CD4-positive, alpha-beta memory T cell (primary cell): ENCODE measurements around the gene AIG1. TPM values are rescaled to one million over a fixed set of nuclear protein-coding genes. Genes with fewer than 3 reads are reported as not detected.

Source experiments
- CTCF ChIA-PET: fragments of 350-600 bp; sonication (Branson Sonifier 250); formaldehyde crosslinking; loops from one replicate; lab custom pipeline; 2021; ENCODE audit warnings: inconsistent platforms; ENCODE audit not compliant: partially characterized antibody; lab: Charles Lee
- POLR2A ChIA-PET: fragments of 350-600 bp; sonication (Branson Sonifier 250); formaldehyde crosslinking; loops from one replicate; lab custom pipeline; 2021; ENCODE audit not compliant: partially characterized antibody; lab: Charles Lee
- DNase-seq, 5 donors: peaks; one replicate each; pipeline versions ENCODE4 v3.0.0 to v3.0.0-alpha.2; 2020 to 2022; ENCODE audit warnings: mixed read lengths in 1 of 5
- H3K27ac ChIP-seq: one replicate; pipeline ENCODE4 v1.7.0; 2013; ENCODE audit warnings: low read depth, low read length
- H3K27me3 ChIP-seq: 2 replicates; pipeline ENCODE4 v1.7.0; 2013; ENCODE audit warnings: mild to moderate bottlenecking, low read length, moderate library complexity; ENCODE audit not compliant: insufficient read depth
- H3K36me3 ChIP-seq: 2 replicates; pipeline ENCODE4 v1.7.0; 2013; ENCODE audit warnings: mild to moderate bottlenecking, low read length, moderate library complexity; ENCODE audit not compliant: insufficient read depth
- H3K4me1 ChIP-seq: 2 replicates; pipeline ENCODE4 v1.7.0; 2013; ENCODE audit warnings: mild to moderate bottlenecking, low read length, moderate library complexity; ENCODE audit not compliant: insufficient read depth
- H3K4me3 ChIP-seq, 2 donors: one replicate each; pipeline ENCODE4 v1.7.0; 2013; ENCODE audit warnings: low read length in 2 of 2, mild to moderate bottlenecking in 1 of 2
- H3K9me3 ChIP-seq, 2 donors: one replicate each; pipeline ENCODE4 v1.7.0; 2013; ENCODE audit warnings: low read length in 2 of 2, control low read depth in 1 of 2; ENCODE audit not compliant: control insufficient read depth in 1 of 2
- H3K27ac Mint-ChIP-seq, 7 donors: one replicate each; pipeline ENCODE4 v1.8.0; 2020 to 2021; ENCODE audit warnings: mixed read lengths in 7 of 7, mild to moderate bottlenecking in 6 of 7, inconsistent platforms in 3 of 7, moderate library complexity in 3 of 7
- H3K27me3 Mint-ChIP-seq, 2 donors: one replicate each; pipeline ENCODE4 v1.8.0; 2020 to 2021; ENCODE audit warnings: mixed read lengths in 2 of 2
- H3K36me3 Mint-ChIP-seq, 2 donors: one replicate each; pipeline ENCODE4 v1.8.0; 2020 to 2021; ENCODE audit warnings: mixed read lengths in 2 of 2, inconsistent platforms in 1 of 2, mild to moderate bottlenecking in 1 of 2
- H3K4me1 Mint-ChIP-seq, 4 donors: one replicate each; pipeline ENCODE4 v1.8.0; 2020 to 2021; ENCODE audit warnings: mixed read lengths in 4 of 4, mild to moderate bottlenecking in 1 of 4
- H3K4me3 Mint-ChIP-seq, 8 donors: one replicate each; pipeline ENCODE4 v1.8.0; 2020 to 2021; ENCODE audit warnings: mixed read lengths in 8 of 8, mild to moderate bottlenecking in 7 of 8, moderate library complexity in 6 of 8, inconsistent platforms in 3 of 8
- H3K9me3 Mint-ChIP-seq, 8 donors: one replicate each; pipeline ENCODE4 v1.8.0; 2020 to 2021; ENCODE audit warnings: mixed read lengths in 8 of 8, mild to moderate bottlenecking in 5 of 8, inconsistent platforms in 3 of 8, moderate library complexity in 1 of 8
- intact Hi-C: fragments of 100-400 bp; cut with micrococcal nuclease; formaldehyde crosslinking; loops from one replicate; pipeline ENCODE4 v1.15.1; 2023
- polyA plus RNA-seq, 2 donors: library from polyadenylated mRNA; unstranded; fragments of 300-500 nt; fragmentation: Illumina TruSeq; gene quantifications; one replicate each; pipeline ENCODE4 v1.2.3, GENCODE V29; 2021
- total RNA-seq, 2 experiments: library from RNA; stranded (reverse); gene quantifications; one replicate each; pipeline ENCODE4 v1.2.3, GENCODE V29; 2021

AIG1 gene
- total and polyA plus RNA-seq, 4 experiments from 2014 or later = 9.6 to 21.5 (median 15.3) TPM

DNA sequence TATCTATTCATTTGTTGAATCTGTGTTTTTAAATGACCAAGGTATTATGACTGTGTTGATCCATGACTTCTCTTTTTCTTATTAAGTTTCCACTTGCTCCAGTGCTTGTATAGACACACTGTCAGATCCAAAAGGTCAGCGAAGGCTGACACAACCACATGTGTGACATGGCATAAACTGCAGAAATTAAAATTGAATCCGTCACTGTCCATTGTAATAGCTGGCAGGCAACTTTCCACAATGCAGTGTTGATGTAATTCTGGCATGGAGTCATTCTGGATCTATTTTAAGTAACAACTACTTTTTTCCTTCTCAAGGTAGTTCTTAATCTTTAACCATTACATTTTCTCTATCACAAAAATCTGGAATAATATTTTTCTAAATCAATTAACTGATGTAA is 145.3 kb downstream of the AIG1 start:
- intact Hi-C loops = no loop called here
- H3K4me3 Mint-ChIP-seq = no peak overlapping the region
- no peak overlapping the region for H3K27ac Mint-ChIP-seq
- H3K9me3 ChIP-seq = no peaks in the 10 kb centered on the region
- no peaks in the 10 kb centered on the region for H3K4me1 Mint-ChIP-seq
- H3K27me3 Mint-ChIP-seq = no peaks in the 10 kb centered on the region
- POLR2A ChIA-PET = no interaction called here
- peaks cover 0 to 11% (median 4%) of the 10 kb centered on the region in 8 donors for H3K9me3 Mint-ChIP-seq
- no peaks in the 10 kb centered on the region for H3K27me3 ChIP-seq
- CTCF ChIA-PET = no interaction called here
- H3K36me3 ChIP-seq = no peaks in the 10 kb centered on the region
- H3K4me1 ChIP-seq = no peaks in the 10 kb centered on the region
- H3K27ac ChIP-seq = no peak overlapping the region
- peaks cover 0 to 30% of the 10 kb centered on the region in 2 donors for H3K36me3 Mint-ChIP-seq
- DNase-seq = no peak
- H3K4me3 ChIP-seq = no peak overlapping the region

DNA sequence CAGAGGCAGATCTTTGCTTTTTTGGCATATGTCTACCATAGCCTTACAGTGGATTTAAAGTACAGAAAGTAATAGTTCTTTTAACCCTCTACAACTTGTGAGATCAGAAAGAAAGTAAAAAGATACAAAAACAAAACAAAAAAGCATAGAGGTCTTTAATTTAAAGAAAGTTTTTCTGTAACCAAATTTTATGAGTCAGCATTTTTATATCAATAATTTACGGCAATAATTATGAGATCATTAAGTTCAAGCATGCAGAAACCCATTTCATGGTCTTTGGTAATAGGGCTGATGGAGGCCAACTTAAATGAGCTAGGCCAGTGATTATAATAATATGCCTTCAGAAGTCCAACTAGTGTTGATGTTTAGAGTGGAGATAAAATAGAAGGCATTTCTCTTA is 145.9 kb downstream of the AIG1 start:
- H3K4me1 Mint-ChIP-seq = no peaks in the 10 kb centered on the region
- Histone ChIP-seq H3K27ac (no peak overlapping the region), H3K4me1 (no peaks in the 10 kb centered on the region), H3K27me3 (no peaks in the 10 kb centered on the region), H3K4me3 (no peak overlapping the region), H3K9me3 (no peaks in the 10 kb centered on the region), H3K36me3 (no peaks in the 10 kb centered on the region)
- intact Hi-C loops = no loop called here
- no peak overlapping the region for H3K27ac Mint-ChIP-seq
- H3K27me3 Mint-ChIP-seq = no peaks in the 10 kb centered on the region
- no peak for DNase-seq
- H3K9me3 Mint-ChIP-seq = peaks cover 0 to 11% (median 4%) of the 10 kb centered on the region in 8 donors
- ChIA-PET CTCF (no interaction called here), POLR2A (no interaction called here)
- peaks cover 0 to 30% of the 10 kb centered on the region in 2 donors for H3K36me3 Mint-ChIP-seq
- H3K4me3 Mint-ChIP-seq = no peak overlapping the region

- H3K27ac ChIP-seq = no peak overlapping the region
- no peaks in the 10 kb centered on the region for H3K4me1 ChIP-seq
- H3K4me3 Mint-ChIP-seq = no peak overlapping the region
- no peak overlapping the region for H3K27ac Mint-ChIP-seq
- DNase-seq = no peak
- POLR2A ChIA-PET = no interaction called here
- no peaks in the 10 kb centered on the region for H3K27me3 Mint-ChIP-seq
- peaks cover 0 to 3% (median 0%) of the 10 kb centered on the region in 4 donors for H3K4me1 Mint-ChIP-seq
- no peaks in the 10 kb centered on the region for H3K9me3 ChIP-seq
- peaks cover 0 to 7% (median 0%) of the 10 kb centered on the region in 8 donors for H3K9me3 Mint-ChIP-seq
- H3K4me3 ChIP-seq = no peak overlapping the region
- intact Hi-C loops = no loop called here
- H3K36me3 ChIP-seq = no peaks in the 10 kb centered on the region
- no peaks in the 10 kb centered on the region for H3K27me3 ChIP-seq
- H3K36me3 Mint-ChIP-seq = peaks cover 0 to 13% of the 10 kb centered on the region in 2 donors
- CTCF ChIA-PET = no interaction called here
Observed at GRCh38 chr6:143210420-143210819, 149.7 kb downstream of the AIG1 start.

- POLR2A ChIA-PET = no interaction called here
Observed at GRCh38 chr6:143213859-143214376, 153.2 kb downstream of the AIG1 start.

DNA sequence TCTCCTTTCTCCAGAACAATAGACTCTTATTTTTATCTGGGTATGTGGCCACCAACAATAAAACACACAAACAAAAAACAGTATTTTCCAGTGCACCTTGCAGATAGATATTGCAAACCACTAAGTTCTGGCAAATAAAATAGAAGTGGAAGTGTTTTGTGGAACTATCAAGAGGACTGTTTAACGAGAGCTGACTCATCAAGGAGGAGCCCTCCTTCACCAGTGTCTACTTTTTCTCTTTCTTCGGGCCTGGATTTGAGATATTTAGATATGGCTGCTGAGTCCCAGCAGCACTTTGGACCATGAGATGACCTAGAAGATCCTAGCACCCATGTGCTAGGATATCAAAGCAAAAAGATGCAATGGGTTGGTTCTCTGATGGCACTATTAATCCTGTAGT is 154.7 kb downstream of the AIG1 start:
- Histone ChIP-seq H3K9me3 (no peaks in the 10 kb centered on the region), H3K27me3 (no peaks in the 10 kb centered on the region), H3K27ac (no peak overlapping the region), H3K4me3 (no peak overlapping the region), H3K36me3 (no peaks in the 10 kb centered on the region), H3K4me1 (no peaks in the 10 kb centered on the region)
- intact Hi-C loops = no loop called here
- Mint-ChIP-seq H3K4me1 (peaks cover 0 to 3% (median 0%) of the 10 kb centered on the region in 4 donors), H3K36me3 (peaks cover 0 to 12% of the 10 kb centered on the region in 2 donors), H3K4me3 (no peak overlapping the region), H3K27me3 (no peaks in the 10 kb centered on the region), H3K9me3 (peaks cover 0 to under 1% (median 0%) of the 10 kb centered on the region in 8 donors), H3K27ac (no peak overlapping the region)
- no peak for DNase-seq
- CTCF ChIA-PET = no interaction called here
- POLR2A ChIA-PET = no interaction called here

More at GRCh38 chr6:143213859-143214376, 153.2 kb downstream of the AIG1 start:
- CTCF ChIA-PET = interaction anchor here (0.6 kb wide), 1 partner anchor 7 kb away, joined by 4 read pairs; no protein-coding TSS in a partner anchor
- H3K27ac Mint-ChIP-seq = no peak overlapping the region
- H3K9me3 Mint-ChIP-seq = peaks cover 0 to 7% (median 0%) of the 10 kb centered on the region in 8 donors
- Histone ChIP-seq H3K9me3 (no peaks in the 10 kb centered on the region), H3K27ac (no peak overlapping the region), H3K4me3 (no peak overlapping the region), H3K4me1 (no peaks in the 10 kb centered on the region), H3K36me3 (no peaks in the 10 kb centered on the region), H3K27me3 (no peaks in the 10 kb centered on the region)
- H3K4me3 Mint-ChIP-seq = no peak overlapping the region
- intact Hi-C loops = no loop called here
- peaks cover 0 to 3% (median 0%) of the 10 kb centered on the region in 4 donors for H3K4me1 Mint-ChIP-seq
- H3K27me3 Mint-ChIP-seq = no peaks in the 10 kb centered on the region
- no peak for DNase-seq
- peaks cover 0 to 11% of the 10 kb centered on the region in 2 donors for H3K36me3 Mint-ChIP-seq

- POLR2A ChIA-PET = no interaction called here
- Histone ChIP-seq H3K4me1 (no peaks in the 10 kb centered on the region), H3K27ac (no peak overlapping the region), H3K36me3 (no peaks in the 10 kb centered on the region), H3K27me3 (no peaks in the 10 kb centered on the region), H3K4me3 (no peak overlapping the region), H3K9me3 (no peaks in the 10 kb centered on the region)
- peaks cover 0 to 11% of the 10 kb centered on the region in 2 donors for H3K36me3 Mint-ChIP-seq
- H3K4me3 Mint-ChIP-seq = no peak overlapping the region
- no peaks in the 10 kb centered on the region for H3K27me3 Mint-ChIP-seq
- H3K9me3 Mint-ChIP-seq = no peaks in the 10 kb centered on the region
- CTCF ChIA-PET = no interaction called here
- no peak for DNase-seq
- intact Hi-C loops = no loop called here
- no peak overlapping the region for H3K27ac Mint-ChIP-seq
- H3K4me1 Mint-ChIP-seq = peaks cover 0 to 3% (median 0%) of the 10 kb centered on the region in 4 donors
Observed at GRCh38 chr6:143215771-143216170, 155.1 kb downstream of the AIG1 start.

- Mint-ChIP-seq H3K9me3 (no peaks in the 10 kb centered on the region), H3K27ac (no peak overlapping the region), H3K36me3 (peaks cover 0 to 11% of the 10 kb centered on the region in 2 donors), H3K4me3 (no peak overlapping the region), H3K4me1 (peaks cover 0 to 3% (median 0%) of the 10 kb centered on the region in 4 donors), H3K27me3 (no peaks in the 10 kb centered on the region)
- intact Hi-C loops = no loop called here
- H3K27ac ChIP-seq = no peak overlapping the region
- H3K4me3 ChIP-seq = no peak overlapping the region
- ChIA-PET POLR2A (interaction anchor here (0.7 kb wide), 1 partner anchor 57 kb away, joined by 3 read pairs; no protein-coding TSS in a partner anchor), CTCF (no interaction called here)
- DNase-seq = no peak
- no peaks in the 10 kb centered on the region for H3K27me3 ChIP-seq
- H3K4me1 ChIP-seq = no peaks in the 10 kb centered on the region
- no peaks in the 10 kb centered on the region for H3K36me3 ChIP-seq
- H3K9me3 ChIP-seq = no peaks in the 10 kb centered on the region
Observed at GRCh38 chr6:143218233-143218632, 157.5 kb downstream of the AIG1 start.
